ENCODE measurements around the gene CX3CR1. TPM values are rescaled to one million over a fixed set of nuclear protein-coding genes. Genes with fewer than 3 reads are reported as not detected.

CX3CR1 gene
- total and polyA plus RNA-seq, 10 of the 15 experiments (the other 5 are each of a cell fraction or from before 2014, with no cell fraction given): 0.05 to 0.53 (median 0.15) TPM

DNA sequence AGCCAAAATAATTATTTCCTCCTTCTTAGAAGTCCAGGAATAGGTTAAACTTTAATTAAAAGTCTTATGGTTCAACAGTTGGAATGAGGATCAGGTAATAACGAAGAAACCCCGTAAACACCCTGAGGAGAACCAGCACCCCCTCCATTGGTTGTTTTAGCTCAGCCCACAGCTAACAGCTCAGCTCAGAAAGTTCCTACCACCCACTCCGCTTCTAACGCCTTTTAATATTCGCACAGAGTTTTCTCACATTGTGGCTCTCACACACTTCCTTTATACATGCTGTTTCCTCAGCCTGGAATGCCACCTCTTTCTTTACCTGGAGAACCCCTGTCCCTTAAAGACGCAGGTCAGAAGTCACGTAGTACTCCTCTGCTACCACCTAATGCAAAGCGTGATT, 17.0 kb downstream of the CX3CR1 start:
- FAIRE-seq (no peak), DNase-seq (ENCODE audit: low read depth, low spot score) (no peak), ATAC-seq (no peak)
- no peak overlapping the region for H3K9ac ChIP-seq (ENCODE audit: control insufficient read depth, insufficient read depth, low read length)
- POLR2A ChIA-PET: no interaction called here
- H3K27ac ChIP-seq (ENCODE audit: control insufficient read depth, insufficient read depth): no peak overlapping the region
- no peak overlapping the region for H3K4me2 ChIP-seq (ENCODE audit: control insufficient read depth, insufficient read depth)
- 58% methylated on average over 8 of the region's 8 CpGs for WGBS (ENCODE audit: insufficient coverage, insufficient replicate concordance, low lambda C conversion rate, missing lambda C conversion rate)
- H2AFZ ChIP-seq (ENCODE audit: control insufficient read depth, low read depth, low read length): no peak overlapping the region
- H3K4me1 ChIP-seq (ENCODE audit: control insufficient read depth, insufficient read depth, low read length): peaks cover 4% of the 10 kb centered on the region
- intact Hi-C loops (cut with micrococcal nuclease; ENCODE audit: unreplicated experiment): no loop called here
- no peaks in the 10 kb centered on the region for H3K36me3 ChIP-seq (ENCODE audit: control insufficient read depth in 2 of 2, insufficient read depth in 2 of 2, low read length in 1 of 2)
- TF ChIP-seq YY1 (IDR thresholded peaks at IDR 0.05; ENCODE audit: low read depth, low read length): no peak
- no peak for TF ChIP-seq CBFB (IDR thresholded peaks at IDR 0.05; ENCODE audit: low read depth)
- TF ChIP-seq EED (IDR thresholded peaks at IDR 0.05; ENCODE audit: low read depth): no peak
- TF ChIP-seq ZBTB33 (IDR thresholded peaks at IDR 0.05): no peak
- BruUV-seq (replicated peaks): no TSS peak
- RAD21 ChIA-PET (ENCODE audit: unreplicated experiment): interaction anchor here (1.0 to 2.3 kb wide), 3 partner anchors 25 to 85 kb away, joined by 4 to 6 read pairs (median 5); no protein-coding TSS in a partner anchor
- SMC1A ChIA-PET (ENCODE audit: uncharacterized antibody, unreplicated experiment): interaction anchor here (0.7 to 2.2 kb wide), 7 partner anchors 9 to 53 kb away, joined by 3 to 13 read pairs (median 6); no protein-coding TSS in a partner anchor
- H4K20me1 ChIP-seq (ENCODE audit: control insufficient read depth, insufficient read depth): no peaks in the 10 kb centered on the region; the same call in 1 of the 2 replicates
- no peak overlapping the region for H3K4me3 ChIP-seq
- no peaks in the 10 kb centered on the region for H3K79me2 ChIP-seq (ENCODE audit: control insufficient read depth, insufficient read depth, low read length)
- no peaks in the 10 kb centered on the region for H3K9me3 ChIP-seq (replicated peaks; ENCODE audit: control insufficient read depth, insufficient read depth, low read length)
- in situ Hi-C loops (cut with MboI): no loop called here
- H3K27me3 ChIP-seq (replicated peaks in 1 of 2; ENCODE audit: control insufficient read depth in 2 of 2, insufficient read depth in 2 of 2, low read length in 1 of 2): peaks cover 0 to 6% of the 10 kb centered on the region in 2 experiments; a peak in 2 of 4 replicates
- CTCF ChIA-PET: interaction anchor here (0.8 to 3.9 kb wide), 10 partner anchors 9 to 741 kb away, joined by 3 to 25 read pairs (median 5); no protein-coding TSS in a partner anchor

- Histone ChIP-seq H3K36me3 (ENCODE audit: control insufficient read depth in 2 of 2, insufficient read depth in 2 of 2, low read length in 1 of 2) (no peaks in the 10 kb centered on the region), H3K9me3 (replicated peaks; ENCODE audit: control insufficient read depth, insufficient read depth, low read length) (no peaks in the 10 kb centered on the region), H4K20me1 (ENCODE audit: control insufficient read depth, insufficient read depth) (no peaks in the 10 kb centered on the region; the same call in 1 of the 2 replicates), H3K4me2 (ENCODE audit: control insufficient read depth, insufficient read depth) (no peak overlapping the region), H3K4me3 (no peak overlapping the region), H2AFZ (ENCODE audit: control insufficient read depth, low read depth, low read length) (no peak overlapping the region), H3K4me1 (ENCODE audit: control insufficient read depth, insufficient read depth, low read length) (peaks cover 9% of the 10 kb centered on the region), H3K79me2 (ENCODE audit: control insufficient read depth, insufficient read depth, low read length) (no peaks in the 10 kb centered on the region), H3K27me3 (replicated peaks in 1 of 2; ENCODE audit: control insufficient read depth in 2 of 2, insufficient read depth in 2 of 2, low read length in 1 of 2) (peaks cover 0 to 6% of the 10 kb centered on the region in 2 experiments; a peak in 2 of 4 replicates), H3K27ac (ENCODE audit: control insufficient read depth, insufficient read depth) (no peak overlapping the region), H3K9ac (ENCODE audit: control insufficient read depth, insufficient read depth, low read length) (no peak overlapping the region)
- intact Hi-C loops (cut with micrococcal nuclease; ENCODE audit: unreplicated experiment): no loop called here
- RAD21 ChIA-PET (ENCODE audit: unreplicated experiment): interaction anchor here (0.9 to 1.7 kb wide), 2 partner anchors 43 to 46 kb away, joined by 3 to 4 read pairs; no protein-coding TSS in a partner anchor
- SMC1A ChIA-PET (ENCODE audit: uncharacterized antibody, unreplicated experiment): interaction anchor here (0.8 to 2.0 kb wide), 4 partner anchors 10 to 47 kb away, joined by 3 to 13 read pairs (median 6); no protein-coding TSS in a partner anchor
- CTCF ChIA-PET: interaction anchor here (1.0 to 3.9 kb wide), 5 partner anchors 10 to 71 kb away, joined by 3 to 25 read pairs (median 5); no protein-coding TSS in a partner anchor
- no TSS peak for BruUV-seq (replicated peaks)
- POLR2A ChIA-PET: interaction anchor here (0.9 kb wide), 1 partner anchor 21 kb away, joined by 3 read pairs; no protein-coding TSS in a partner anchor
- DNase-seq (ENCODE audit: low read depth, low spot score) (no peak), FAIRE-seq (no peak), ATAC-seq (no peak)
- in situ Hi-C loops (cut with MboI): no loop called here
- TF ChIP-seq USF2 (IDR thresholded peaks at IDR 0.05; ENCODE audit: borderline replicate concordance, low read depth, low read length) (no peak), EZH2 (IDR thresholded peaks at IDR 0.05; ENCODE audit: borderline replicate concordance, control insufficient read depth, low read depth, low read length) (no peak), IKZF2 (IDR thresholded peaks at IDR 0.05) (no peak), NR2F1 (conservative IDR thresholded peaks at IDR 0.05) (no peak), CREM (IDR thresholded peaks at IDR 0.05; ENCODE audit: low read depth) (no peak), ZSCAN29 (IDR thresholded peaks at IDR 0.05) (no peak), NFXL1 (IDR thresholded peaks at IDR 0.05; ENCODE audit: borderline replicate concordance) (no peak)
These were observed 18.1 kb downstream of the CX3CR1 start for GRCh38 chr3:39261726-39262125.
